Activated naive CD8-positive, alpha-beta T cell treated with anti-CD3 and anti-CD28 coated beads, Interleukin-2, amount 50 U/mL, for 24 hours (primary cell): Measurements from ENCODE around the gene PRRX1.

Source experiments
- ATAC-seq: fragments of 150-1000 bp; cut with Tn5 transposase; one replicate; pipeline ENCODE4 v1.10.0; 2021
- DNase-seq: peaks from one replicate; pipeline ENCODE4 v3.0.0; 2021
- H3K27ac Mint-ChIP-seq: one replicate; pipeline ENCODE4 v1.8.0; 2021; ENCODE audit warnings: mild to moderate bottlenecking, mixed read lengths
- H3K27me3 Mint-ChIP-seq: one replicate; pipeline ENCODE4 v1.8.0; 2021; ENCODE audit warnings: mixed read lengths
- H3K36me3 Mint-ChIP-seq: one replicate; pipeline ENCODE4 v1.8.0; 2021; ENCODE audit warnings: low read depth, mixed read lengths
- H3K4me1 Mint-ChIP-seq: one replicate; pipeline ENCODE4 v1.8.0; 2021; ENCODE audit warnings: mixed read lengths
- H3K4me3 Mint-ChIP-seq: one replicate; pipeline ENCODE4 v1.8.0; 2021; ENCODE audit warnings: mild to moderate bottlenecking, moderate library complexity, mixed read lengths
- H3K9me3 Mint-ChIP-seq: one replicate; pipeline ENCODE4 v1.8.0; 2021; ENCODE audit warnings: mixed read lengths

The PRRX1 gene

GRCh38 chr1:170711682-170712081 is 47.8 kb downstream of the PRRX1 start:
- ATAC-seq (no peak), DNase-seq (no peak)
- Mint-ChIP-seq H3K27me3 (peaks cover 2% of the 10 kb centered on the region), H3K36me3 (no peaks in the 10 kb centered on the region), H3K27ac (no peak overlapping the region), H3K9me3 (no peaks in the 10 kb centered on the region), H3K4me3 (no peak overlapping the region), H3K4me1 (peaks cover 2% of the 10 kb centered on the region)

GRCh38 chr1:170714163-170714562 is 50.2 kb downstream of the PRRX1 start:
- H3K4me1 Mint-ChIP-seq, result no peaks in the 10 kb centered on the region
- DNase-seq (no peak), ATAC-seq (no peak)
- H3K27ac Mint-ChIP-seq, result no peak overlapping the region
- H3K27me3 Mint-ChIP-seq, result no peaks in the 10 kb centered on the region
- H3K4me3 Mint-ChIP-seq, result no peak overlapping the region
- H3K36me3 Mint-ChIP-seq, result no peaks in the 10 kb centered on the region
- no peaks in the 10 kb centered on the region for H3K9me3 Mint-ChIP-seq

DNA sequence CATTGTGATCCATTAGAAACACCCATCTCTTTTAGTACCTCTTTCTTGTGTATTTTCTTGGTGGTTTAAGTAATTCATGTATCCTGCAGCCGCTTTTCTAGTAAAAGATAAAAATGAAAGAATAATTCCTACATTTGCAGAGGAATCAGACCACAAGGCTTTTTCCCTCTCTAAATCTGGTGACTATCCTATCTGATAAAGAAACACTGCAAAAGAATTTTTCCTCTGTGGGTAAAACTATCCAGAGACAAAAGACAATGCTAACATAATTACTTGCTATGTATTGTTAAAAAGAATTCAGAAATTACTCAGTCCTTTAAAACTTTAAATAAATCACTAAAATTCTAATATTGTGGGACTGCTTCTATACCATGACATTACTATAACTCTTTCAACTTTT is 51.0 kb downstream of the PRRX1 start:
- no peak overlapping the region for H3K27ac Mint-ChIP-seq
- ATAC-seq (no peak), DNase-seq (no peak)
- no peaks in the 10 kb centered on the region for H3K4me1 Mint-ChIP-seq
- no peaks in the 10 kb centered on the region for H3K27me3 Mint-ChIP-seq
- no peaks in the 10 kb centered on the region for H3K36me3 Mint-ChIP-seq
- H3K4me3 Mint-ChIP-seq, result no peak overlapping the region
- no peaks in the 10 kb centered on the region for H3K9me3 Mint-ChIP-seq

- ATAC-seq (no peak), DNase-seq (no peak)
- H3K27ac Mint-ChIP-seq, result no peak overlapping the region
- no peaks in the 10 kb centered on the region for H3K36me3 Mint-ChIP-seq
- H3K4me3 Mint-ChIP-seq, result no peak overlapping the region
- no peaks in the 10 kb centered on the region for H3K9me3 Mint-ChIP-seq
- no peaks in the 10 kb centered on the region for H3K4me1 Mint-ChIP-seq
- H3K27me3 Mint-ChIP-seq, result peaks cover under 1% of the 10 kb centered on the region
Measured at GRCh38 chr1:170716835-170717429, 53.0 kb downstream of the PRRX1 start.

- DNase-seq, result no peak
- no peak overlapping the region for H3K27ac Mint-ChIP-seq
- no peak for ATAC-seq
- no peaks in the 10 kb centered on the region for H3K9me3 Mint-ChIP-seq
- H3K4me1 Mint-ChIP-seq, result no peaks in the 10 kb centered on the region
- H3K27me3 Mint-ChIP-seq, result peaks cover 6% of the 10 kb centered on the region
- H3K4me3 Mint-ChIP-seq, result no peak overlapping the region
- H3K36me3 Mint-ChIP-seq, result no peaks in the 10 kb centered on the region
Measured at GRCh38 chr1:170720661-170721060, 56.7 kb downstream of the PRRX1 start.

GRCh38 chr1:170721621-170722020 is 57.7 kb downstream of the PRRX1 start:
- Mint-ChIP-seq H3K9me3 (no peaks in the 10 kb centered on the region), H3K27ac (no peak overlapping the region), H3K4me1 (no peaks in the 10 kb centered on the region), H3K36me3 (no peaks in the 10 kb centered on the region), H3K4me3 (no peak overlapping the region), H3K27me3 (peaks cover 6% of the 10 kb centered on the region)
- ATAC-seq (no peak), DNase-seq (no peak)

DNA sequence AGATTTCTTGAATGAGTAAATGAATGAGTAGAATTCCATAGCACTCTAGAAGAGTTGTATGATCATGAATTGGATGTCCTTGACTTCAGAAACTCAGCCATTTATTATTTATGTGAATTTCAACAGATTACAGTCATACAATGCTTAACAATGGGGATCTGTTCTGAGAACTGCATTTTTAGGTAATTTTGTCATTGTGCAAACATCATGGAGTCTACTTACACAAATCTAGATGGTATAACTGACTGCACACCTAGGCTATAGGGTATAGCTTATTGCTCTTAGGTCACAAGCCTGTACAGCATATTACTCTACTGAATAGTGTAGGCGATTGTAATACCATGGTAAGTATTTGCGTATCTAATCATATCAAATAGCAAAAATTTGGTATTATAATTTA is 59.6 kb downstream of the PRRX1 start:
- Mint-ChIP-seq H3K9me3 (no peaks in the 10 kb centered on the region), H3K4me3 (no peak overlapping the region), H3K27ac (no peak overlapping the region), H3K36me3 (no peaks in the 10 kb centered on the region), H3K27me3 (peaks cover 6% of the 10 kb centered on the region), H3K4me1 (no peaks in the 10 kb centered on the region)
- ATAC-seq (no peak), DNase-seq (no peak)

DNA sequence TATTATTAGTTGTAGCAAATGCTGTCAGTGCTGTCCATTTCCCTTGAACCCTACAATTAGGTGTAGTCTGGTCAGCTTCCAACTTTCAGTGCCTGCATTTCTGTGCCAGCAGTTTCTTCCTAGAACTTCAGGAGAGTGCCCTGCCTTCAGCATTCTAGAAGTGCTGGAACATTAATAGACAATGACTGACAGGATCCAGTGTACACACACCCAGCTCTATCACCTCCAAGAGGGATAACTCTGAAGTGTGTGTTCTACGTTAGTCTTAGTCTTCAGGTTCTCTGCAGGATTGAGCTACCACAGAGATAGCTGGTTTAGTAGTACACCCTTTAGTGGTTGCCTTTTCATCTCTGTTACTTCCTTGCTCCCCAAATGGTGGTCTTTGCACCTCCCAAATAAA is 61.4 kb downstream of the PRRX1 start:
- no peak for ATAC-seq
- Mint-ChIP-seq H3K27ac (no peak overlapping the region), H3K4me1 (no peaks in the 10 kb centered on the region), H3K4me3 (no peak overlapping the region), H3K36me3 (no peaks in the 10 kb centered on the region), H3K9me3 (no peaks in the 10 kb centered on the region), H3K27me3 (peaks cover 13% of the 10 kb centered on the region)
- no peak for DNase-seq

DNA sequence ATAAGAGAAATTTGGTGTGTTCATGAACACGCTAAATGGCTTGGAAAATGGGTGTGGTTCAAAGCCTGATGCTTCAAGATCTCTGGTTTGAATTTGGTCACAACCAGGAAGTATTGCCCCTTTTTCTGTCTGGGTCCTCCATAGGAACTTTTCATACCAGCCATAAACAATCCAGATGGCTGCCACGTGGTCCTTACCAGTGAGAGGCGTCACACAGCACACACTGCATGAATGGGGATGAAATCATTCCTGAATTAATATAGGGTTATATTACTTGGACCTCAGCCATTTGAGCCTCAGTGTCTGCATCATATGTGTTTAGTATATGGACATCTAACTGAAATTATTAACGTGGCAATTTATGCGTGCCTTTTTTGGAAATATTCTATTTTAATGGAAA is 64.0 kb downstream of the PRRX1 start:
- no peaks in the 10 kb centered on the region for H3K9me3 Mint-ChIP-seq
- no peak overlapping the region for H3K4me3 Mint-ChIP-seq
- ATAC-seq (no peak), DNase-seq (no peak)
- no peaks in the 10 kb centered on the region for H3K36me3 Mint-ChIP-seq
- H3K27me3 Mint-ChIP-seq, result peaks cover 10% of the 10 kb centered on the region
- no peaks in the 10 kb centered on the region for H3K4me1 Mint-ChIP-seq
- H3K27ac Mint-ChIP-seq, result no peak overlapping the region

DNA sequence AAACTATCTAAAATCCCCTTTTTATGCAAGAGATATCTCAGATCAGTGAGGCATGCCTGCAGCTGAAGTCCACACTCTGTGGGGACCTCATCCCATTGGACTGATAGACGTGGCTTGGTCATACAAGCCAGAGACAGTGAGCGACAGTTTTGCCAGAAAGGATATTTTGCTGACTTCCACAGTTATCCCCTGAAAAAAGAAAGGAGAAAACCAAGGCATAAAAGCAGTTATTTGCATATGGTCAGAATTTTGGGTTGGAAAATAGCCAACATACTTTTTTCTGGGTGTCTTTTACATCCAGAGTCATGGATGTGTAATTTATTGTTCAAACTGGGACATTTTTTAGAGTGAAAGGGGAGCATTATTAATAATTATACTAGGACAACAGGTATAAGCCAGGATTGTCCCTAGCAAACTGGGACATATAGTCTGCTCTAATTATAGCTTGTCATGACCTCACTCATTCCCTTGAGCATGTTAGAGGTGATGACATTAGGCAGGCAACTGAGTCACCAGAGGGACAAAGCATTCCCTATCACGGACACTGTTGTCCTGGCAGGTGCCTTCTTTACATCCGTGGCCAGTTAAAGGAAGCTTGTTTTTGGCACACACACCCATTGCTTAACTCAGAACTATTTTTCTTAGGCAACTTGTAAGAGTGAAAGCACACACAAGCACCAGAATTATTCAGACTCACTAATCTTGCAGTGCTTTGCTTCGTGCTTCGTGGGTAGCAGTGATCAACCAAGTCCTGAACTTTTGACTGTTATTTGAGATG is 65.5 kb downstream of the PRRX1 start:
- no peaks in the 10 kb centered on the region for H3K9me3 Mint-ChIP-seq
- no peaks in the 10 kb centered on the region for H3K4me1 Mint-ChIP-seq
- ATAC-seq (no peak), DNase-seq (no peak)
- H3K27me3 Mint-ChIP-seq, result peaks cover 13% of the 10 kb centered on the region
- no peak overlapping the region for H3K27ac Mint-ChIP-seq
- no peaks in the 10 kb centered on the region for H3K36me3 Mint-ChIP-seq
- no peak overlapping the region for H3K4me3 Mint-ChIP-seq

- no peaks in the 10 kb centered on the region for H3K36me3 Mint-ChIP-seq
- DNase-seq, result no peak
- no peak overlapping the region for H3K4me3 Mint-ChIP-seq
- H3K9me3 Mint-ChIP-seq, result no peaks in the 10 kb centered on the region
- H3K27ac Mint-ChIP-seq, result no peak overlapping the region
- no peaks in the 10 kb centered on the region for H3K4me1 Mint-ChIP-seq
- H3K27me3 Mint-ChIP-seq, result peaks cover 10% of the 10 kb centered on the region
- no peak for ATAC-seq
Measured at GRCh38 chr1:170730014-170730413, 66.1 kb downstream of the PRRX1 start.

GRCh38 chr1:170730438-170730837 is 66.5 kb downstream of the PRRX1 start:
- no peak overlapping the region for H3K4me3 Mint-ChIP-seq
- no peaks in the 10 kb centered on the region for H3K9me3 Mint-ChIP-seq
- H3K27me3 Mint-ChIP-seq, result peaks cover 10% of the 10 kb centered on the region

GRCh38 chr1:170731566-170732251 is 67.8 kb downstream of the PRRX1 start:
- no peaks in the 10 kb centered on the region for H3K4me1 Mint-ChIP-seq
- no peak overlapping the region for H3K4me3 Mint-ChIP-seq
- no peaks in the 10 kb centered on the region for H3K9me3 Mint-ChIP-seq
- DNase-seq (no peak), ATAC-seq (no peak)
- H3K27me3 Mint-ChIP-seq, result peaks cover 13% of the 10 kb centered on the region
- no peak overlapping the region for H3K27ac Mint-ChIP-seq
- no peaks in the 10 kb centered on the region for H3K36me3 Mint-ChIP-seq

More at GRCh38 chr1:170730438-170730837, 66.5 kb downstream of the PRRX1 start:
- DNase-seq (no peak), ATAC-seq (no peak)
- Mint-ChIP-seq H3K36me3 (no peaks in the 10 kb centered on the region), H3K4me1 (no peaks in the 10 kb centered on the region), H3K27ac (no peak overlapping the region)

DNA sequence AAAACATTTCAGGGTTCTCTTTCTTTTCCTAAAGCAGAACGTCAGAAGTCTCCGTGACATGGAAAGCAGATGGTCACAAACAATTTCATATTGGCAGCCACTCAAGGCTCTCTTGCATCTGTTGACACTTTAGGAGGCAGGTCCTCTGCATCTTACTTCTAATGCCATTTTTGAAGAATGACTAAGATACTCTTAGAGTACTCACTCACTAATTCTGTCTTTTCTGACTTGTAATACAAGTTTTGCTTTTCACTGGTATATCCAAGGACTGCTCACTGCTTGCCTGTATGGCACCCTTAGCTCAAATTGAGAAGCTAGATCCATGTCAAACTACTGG is 68.3 kb downstream of the PRRX1 start:
- Mint-ChIP-seq H3K4me3 (no peak overlapping the region), H3K27me3 (peaks cover 13% of the 10 kb centered on the region), H3K4me1 (no peaks in the 10 kb centered on the region), H3K9me3 (no peaks in the 10 kb centered on the region), H3K36me3 (no peaks in the 10 kb centered on the region), H3K27ac (no peak overlapping the region)
- DNase-seq (no peak), ATAC-seq (no peak)

- Mint-ChIP-seq H3K9me3 (no peaks in the 10 kb centered on the region), H3K4me3 (no peak overlapping the region), H3K27me3 (peaks cover 19% of the 10 kb centered on the region), H3K36me3 (no peaks in the 10 kb centered on the region), H3K27ac (no peak overlapping the region), H3K4me1 (no peaks in the 10 kb centered on the region)
- ATAC-seq (no peak), DNase-seq (no peak)
Measured at GRCh38 chr1:170734412-170735175, 70.7 kb downstream of the PRRX1 start.
